Mesenchymal stem cell (in vitro differentiated cells and primary cell): Measurements from ENCODE around the gene LRRK2.

Experiments used
- DNase-seq: peaks from one replicate; pipeline ENCODE4 v3.0.0-alpha.2; 2013
- H2AFZ ChIP-seq: one replicate; pipeline ENCODE4 v1.6.1; 2013; ENCODE audit warnings: low read depth, mild to moderate bottlenecking, control low read depth, inconsistent platforms, low read length, moderate library complexity
- H2AK5ac ChIP-seq: 2 replicates; pipeline ENCODE4 v1.6.1; 2013; ENCODE audit warnings: low read length, moderate library complexity, mild to moderate bottlenecking, inconsistent platforms; ENCODE audit not compliant: severe bottlenecking
- H2BK120ac ChIP-seq: one replicate; pipeline ENCODE4 v1.6.1; 2013; ENCODE audit warnings: low read depth, mild to moderate bottlenecking, inconsistent platforms, low read length, moderate library complexity
- H2BK12ac ChIP-seq, 2 experiments: one replicate each; pipeline ENCODE4 v1.6.1; 2013; ENCODE audit warnings: inconsistent platforms in 2 of 2, low read length in 2 of 2, mild to moderate bottlenecking in 2 of 2, moderate library complexity in 2 of 2, control low read depth in 1 of 2
- H2BK15ac ChIP-seq: one replicate; pipeline ENCODE4 v1.6.1; 2013; ENCODE audit warnings: mild to moderate bottlenecking, low read depth, inconsistent platforms; ENCODE audit not compliant: poor library complexity, severe bottlenecking
- H2BK5ac ChIP-seq: 2 replicates; pipeline ENCODE4 v1.6.1; 2013; ENCODE audit warnings: low read depth, mild to moderate bottlenecking, low read length, control low read depth, inconsistent platforms; ENCODE audit not compliant: poor library complexity, severe bottlenecking
- H3K14ac ChIP-seq, 2 experiments: one replicate each; pipeline ENCODE4 v1.6.1; 2013; ENCODE audit warnings: inconsistent platforms in 2 of 2, low read length in 2 of 2, control low read depth in 1 of 2, mild to moderate bottlenecking in 1 of 2, moderate library complexity in 1 of 2
- H3K18ac ChIP-seq, 2 experiments: one replicate each; pipeline ENCODE4 v1.6.1; 2013; ENCODE audit warnings: inconsistent platforms in 2 of 2, low read length in 2 of 2, control low read depth in 1 of 2, low read depth in 1 of 2, mild to moderate bottlenecking in 1 of 2
- H3K23ac ChIP-seq, 2 experiments: one replicate each; pipeline ENCODE4 v1.6.1; 2013; ENCODE audit warnings: inconsistent platforms in 2 of 2, low read length in 2 of 2, mild to moderate bottlenecking in 2 of 2, moderate library complexity in 2 of 2, control low read depth in 1 of 2
- H3K27ac ChIP-seq: 2 replicates; pipeline ENCODE4 v1.5.1; 2013; ENCODE audit warnings: mild to moderate bottlenecking, moderate library complexity, low read length, control low read depth, inconsistent platforms; ENCODE audit not compliant: poor library complexity, severe bottlenecking
- H3K27me3 ChIP-seq, 2 experiments: 2 replicates each; pipeline versions ENCODE4 v1.6.1 to v1.7.0; 2013; ENCODE audit warnings: low read length in 2 of 2, mild to moderate bottlenecking in 2 of 2, moderate library complexity in 2 of 2, control low read depth in 1 of 2, inconsistent platforms in 1 of 2; ENCODE audit not compliant: control insufficient read depth in 1 of 2, insufficient read depth in 1 of 2
- H3K36me3 ChIP-seq, 2 experiments: 2 replicates each; pipeline versions ENCODE4 v1.6.1 to v1.7.0; 2013; ENCODE audit warnings: low read length in 2 of 2, control low read depth in 1 of 2, inconsistent platforms in 1 of 2, low read depth in 1 of 2, mild to moderate bottlenecking in 1 of 2; ENCODE audit not compliant: insufficient read depth in 2 of 2, control insufficient read depth in 1 of 2
- H3K4ac ChIP-seq, 2 experiments: one replicate each; pipeline ENCODE4 v1.6.1; 2013; ENCODE audit warnings: inconsistent platforms in 2 of 2, low read length in 2 of 2, mild to moderate bottlenecking in 2 of 2, moderate library complexity in 2 of 2, control low read depth in 1 of 2, low read depth in 1 of 2
- H3K4me1 ChIP-seq: 2 replicates; pipeline ENCODE4 v1.6.1; 2013; ENCODE audit warnings: low read depth, low read length, control low read depth; ENCODE audit not compliant: control insufficient read depth, insufficient read depth
- H3K4me2 ChIP-seq: 2 replicates; pipeline ENCODE4 v1.6.1; 2013; ENCODE audit warnings: low read length, mild to moderate bottlenecking, inconsistent platforms; ENCODE audit not compliant: poor library complexity, severe bottlenecking
- H3K4me3 ChIP-seq, 2 experiments: 2 replicates each; pipeline versions ENCODE4 v1.5.1 to v1.7.0; 2013; ENCODE audit warnings: low read length in 2 of 2, mild to moderate bottlenecking in 2 of 2, control low read depth in 1 of 2, low read depth in 1 of 2; ENCODE audit not compliant: insufficient read depth in 1 of 2
- H3K79me1 ChIP-seq: replicated peaks from 2 replicates; pipeline ENCODE4 v1.6.1; 2013; ENCODE audit warnings: mild to moderate bottlenecking, control low read depth, low read length, inconsistent platforms; ENCODE audit not compliant: poor library complexity, severe bottlenecking
- H3K9ac ChIP-seq: 2 replicates; pipeline ENCODE4 v1.7.0; 2013; ENCODE audit warnings: mild to moderate bottlenecking, low read length, moderate library complexity
- H3K9me3 ChIP-seq: 2 replicates; pipeline ENCODE4 v1.7.0; 2013; ENCODE audit warnings: mild to moderate bottlenecking, low read length; ENCODE audit not compliant: control insufficient read depth
- H4K8ac ChIP-seq: one replicate; pipeline ENCODE4 v1.6.1; 2013; ENCODE audit warnings: inconsistent platforms, mild to moderate bottlenecking, low read length, moderate library complexity
- H4K91ac ChIP-seq: one replicate; pipeline ENCODE4 v1.6.1; 2013; ENCODE audit warnings: mild to moderate bottlenecking, low read length, inconsistent platforms
- WGBS: methylation state at CpG from one replicate; pipeline ENCODE4 v1.1.7; 2013; ENCODE audit warnings: mixed read lengths; 5-methylcytosine and 5-hydroxymethylcytosine counted together

Gene LRRK2

DNA sequence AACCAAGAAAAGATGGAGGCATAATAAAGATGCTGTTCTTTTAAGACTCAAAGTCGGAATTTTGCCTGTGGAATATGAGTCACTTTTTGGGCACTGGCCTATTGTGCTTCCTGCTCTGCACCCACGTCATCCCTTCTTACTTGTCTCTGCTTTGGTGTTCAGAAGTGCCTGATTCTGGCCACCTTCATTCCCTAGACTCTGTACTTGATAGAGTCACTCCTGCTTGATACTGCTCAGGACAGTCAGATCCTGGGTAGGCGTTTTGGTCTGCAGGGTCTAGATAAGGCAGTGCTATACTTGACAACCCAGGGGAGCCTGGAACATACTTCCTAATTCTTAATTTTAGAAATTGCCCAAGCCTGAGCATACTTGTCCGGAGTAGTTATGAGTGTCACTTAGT, 1.9 kb downstream of the LRRK2 start:
- Histone ChIP-seq H3K4me1 (peaks cover 7% of the 10 kb centered on the region), H4K91ac (no peak overlapping the region), H3K23ac (no peak overlapping the region), H2AFZ (no peak overlapping the region), H3K36me3 (no peaks in the 10 kb centered on the region), H2BK120ac (no peak overlapping the region), H2BK12ac (no peak overlapping the region), H3K27ac (no peak overlapping the region), H3K4me3 (peak overlapping the region in 1 of 2 experiments; percentile 91), H3K4ac (no peak overlapping the region), H3K18ac (no peak overlapping the region), H2AK5ac (no peak overlapping the region), H3K79me1 (no peaks in the 10 kb centered on the region), H2BK5ac (no peak overlapping the region), H3K4me2 (no peak overlapping the region), H2BK15ac (no peak overlapping the region), H3K9me3 (no peaks in the 10 kb centered on the region), H4K8ac (no peak overlapping the region), H3K14ac (no peak overlapping the region), H3K9ac (peak overlapping the region; percentile 91), H3K27me3 (no peaks in the 10 kb centered on the region)
- 76% methylated on average over 4 of the region's 4 CpGs for WGBS
- DNase-seq, result no peak

DNA sequence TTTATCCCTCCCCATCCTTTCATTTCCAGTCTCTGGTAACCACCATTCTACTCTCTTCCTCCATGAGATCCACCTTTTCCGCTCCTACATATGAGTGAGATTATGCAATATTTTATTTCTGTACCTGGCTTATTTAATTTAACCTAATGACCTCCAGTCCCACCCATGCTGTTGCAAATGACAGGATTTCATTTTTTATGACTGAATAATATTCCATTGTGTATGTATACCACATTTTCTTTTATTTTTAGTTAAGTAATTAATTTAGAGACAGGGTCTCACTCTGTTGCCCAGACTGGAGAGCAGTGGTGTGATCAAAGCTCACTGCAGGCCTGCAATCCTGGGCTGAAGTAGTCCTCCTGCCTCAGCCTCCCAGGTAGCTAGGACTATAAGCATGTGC, 2.6 kb downstream of the LRRK2 start:
- Histone ChIP-seq H2BK15ac (no peak overlapping the region), H3K4me1 (peaks cover 7% of the 10 kb centered on the region)

DNA sequence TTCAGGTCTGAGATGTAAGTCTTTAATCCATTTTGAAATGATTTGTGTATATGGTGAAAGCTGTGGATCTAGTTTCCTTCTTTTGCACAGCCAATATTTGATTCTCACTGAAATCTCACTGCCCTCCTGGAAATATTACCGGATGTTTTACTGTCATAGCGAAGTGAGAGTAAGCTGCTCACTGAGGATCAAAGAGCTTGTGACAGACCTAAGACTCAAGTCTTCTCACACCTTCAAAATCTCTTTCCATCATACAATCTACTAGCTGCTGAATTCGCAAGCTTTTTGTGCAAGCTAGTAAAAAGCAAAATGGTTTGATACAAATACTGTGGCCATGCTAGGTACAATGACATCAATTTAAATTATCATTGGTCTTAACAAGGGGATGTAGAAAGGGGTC, 3.9 kb downstream of the LRRK2 start:
- Histone ChIP-seq H3K18ac (no peak overlapping the region), H2BK5ac (no peak overlapping the region), H3K4ac (no peak overlapping the region), H3K4me1 (peaks cover 7% of the 10 kb centered on the region), H3K4me2 (no peak overlapping the region), H2BK120ac (no peak overlapping the region), H2BK15ac (no peak overlapping the region), H3K9ac (no peak overlapping the region), H3K14ac (no peak overlapping the region), H3K79me1 (no peaks in the 10 kb centered on the region), H2AFZ (no peak overlapping the region), H2AK5ac (no peak overlapping the region), H3K36me3 (peaks cover 0 to 4% of the 10 kb centered on the region in 2 experiments), H3K27me3 (no peaks in the 10 kb centered on the region), H3K27ac (no peak overlapping the region), H3K4me3 (no peak overlapping the region), H3K9me3 (no peaks in the 10 kb centered on the region), H4K91ac (no peak overlapping the region), H3K23ac (no peak overlapping the region), H2BK12ac (no peak overlapping the region), H4K8ac (no peak overlapping the region)
- WGBS, result 97% methylated on average over 2 of the region's 3 CpGs
- no peak for DNase-seq

More for the DNA sequence above, 2.6 kb downstream of the LRRK2 start:
- Histone ChIP-seq H2AFZ (no peak overlapping the region), H3K9me3 (no peaks in the 10 kb centered on the region), H2BK12ac (no peak overlapping the region), H2AK5ac (no peak overlapping the region), H3K14ac (no peak overlapping the region), H3K18ac (no peak overlapping the region), H4K8ac (no peak overlapping the region), H3K4me2 (no peak overlapping the region), H3K4ac (no peak overlapping the region), H2BK120ac (no peak overlapping the region), H3K36me3 (no peaks in the 10 kb centered on the region), H3K27me3 (no peaks in the 10 kb centered on the region), H2BK5ac (no peak overlapping the region), H3K79me1 (no peaks in the 10 kb centered on the region), H3K9ac (peak overlapping the region; percentile 91), H4K91ac (no peak overlapping the region), H3K4me3 (no peak overlapping the region), H3K27ac (no peak overlapping the region), H3K23ac (no peak overlapping the region)
- WGBS, result no CpG with 5 or more reads among the region's 1 CpG
- DNase-seq, result no peak

DNA sequence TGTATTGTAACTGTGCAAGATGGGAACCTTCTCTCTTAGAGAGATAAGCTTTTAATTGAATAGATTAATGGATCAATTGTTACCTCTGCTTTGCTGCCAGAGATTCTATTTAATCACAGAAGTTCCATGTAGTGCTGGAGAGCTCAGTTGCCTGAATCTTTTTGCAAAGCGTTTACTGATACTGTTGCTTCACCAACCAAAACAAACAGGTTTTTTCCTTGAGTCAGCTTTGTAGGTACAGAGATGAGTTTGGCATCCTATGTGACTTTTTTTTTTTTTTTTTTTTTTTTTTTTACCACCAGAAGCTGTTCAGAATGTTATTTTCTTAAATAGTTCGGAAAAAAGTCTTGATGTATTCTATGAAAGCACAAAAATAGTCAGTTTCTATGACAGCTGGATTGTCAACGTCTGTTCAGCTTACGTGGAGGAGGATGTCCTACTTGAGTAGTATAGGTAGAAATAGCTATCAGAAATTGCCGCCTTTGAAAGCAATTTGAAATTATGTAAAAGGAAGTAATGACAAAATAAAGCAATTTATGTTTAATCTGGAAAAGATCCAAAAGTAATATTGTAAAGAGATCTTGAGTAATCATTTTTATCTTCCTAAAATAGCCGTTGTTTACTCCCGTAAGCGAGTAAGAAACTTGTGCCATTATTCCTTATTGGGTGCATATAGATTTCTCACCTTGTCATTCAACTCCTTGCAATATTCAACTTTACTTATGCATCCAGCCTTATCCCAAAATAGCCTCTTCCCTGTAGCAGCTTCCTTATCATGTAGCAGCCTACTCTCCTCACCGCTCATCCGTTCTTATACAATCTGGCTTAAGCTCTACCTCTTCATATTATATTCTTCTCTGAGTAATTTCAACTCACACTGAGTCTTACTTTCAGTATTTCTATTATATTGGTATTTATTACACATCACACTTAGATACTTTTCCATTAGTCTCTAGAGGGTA, 5.2 kb downstream of the LRRK2 start:
- Histone ChIP-seq H2BK120ac (no peak overlapping the region), H4K8ac (no peak overlapping the region), H3K14ac (no peak overlapping the region), H3K4me3 (no peak overlapping the region), H3K9me3 (no peaks in the 10 kb centered on the region), H3K27me3 (no peaks in the 10 kb centered on the region), H3K36me3 (peaks cover 0 to 4% of the 10 kb centered on the region in 2 experiments), H2AFZ (no peak overlapping the region), H3K4me1 (peaks cover under 1% of the 10 kb centered on the region), H3K9ac (no peak overlapping the region), H3K23ac (no peak overlapping the region), H3K79me1 (no peaks in the 10 kb centered on the region), H3K4ac (no peak overlapping the region), H2BK5ac (no peak overlapping the region), H2AK5ac (no peak overlapping the region), H3K27ac (no peak overlapping the region), H3K4me2 (no peak overlapping the region), H4K91ac (no peak overlapping the region), H3K18ac (no peak overlapping the region), H2BK15ac (no peak overlapping the region), H2BK12ac (no peak overlapping the region)
- DNase-seq, result no peak
- WGBS, result 89% methylated on average over 9 of the region's 10 CpGs
